ENCODE measurements around the gene CGB1. TPM values are rescaled to one million over a fixed set of nuclear protein-coding genes. Genes with fewer than 3 reads are reported as not detected.
A peak's percentile ranks its signal among the peaks of the same experiment; 100 is the strongest.

CGB1 gene
- total and polyA plus RNA-seq, 8 donors: not detected

DNA sequence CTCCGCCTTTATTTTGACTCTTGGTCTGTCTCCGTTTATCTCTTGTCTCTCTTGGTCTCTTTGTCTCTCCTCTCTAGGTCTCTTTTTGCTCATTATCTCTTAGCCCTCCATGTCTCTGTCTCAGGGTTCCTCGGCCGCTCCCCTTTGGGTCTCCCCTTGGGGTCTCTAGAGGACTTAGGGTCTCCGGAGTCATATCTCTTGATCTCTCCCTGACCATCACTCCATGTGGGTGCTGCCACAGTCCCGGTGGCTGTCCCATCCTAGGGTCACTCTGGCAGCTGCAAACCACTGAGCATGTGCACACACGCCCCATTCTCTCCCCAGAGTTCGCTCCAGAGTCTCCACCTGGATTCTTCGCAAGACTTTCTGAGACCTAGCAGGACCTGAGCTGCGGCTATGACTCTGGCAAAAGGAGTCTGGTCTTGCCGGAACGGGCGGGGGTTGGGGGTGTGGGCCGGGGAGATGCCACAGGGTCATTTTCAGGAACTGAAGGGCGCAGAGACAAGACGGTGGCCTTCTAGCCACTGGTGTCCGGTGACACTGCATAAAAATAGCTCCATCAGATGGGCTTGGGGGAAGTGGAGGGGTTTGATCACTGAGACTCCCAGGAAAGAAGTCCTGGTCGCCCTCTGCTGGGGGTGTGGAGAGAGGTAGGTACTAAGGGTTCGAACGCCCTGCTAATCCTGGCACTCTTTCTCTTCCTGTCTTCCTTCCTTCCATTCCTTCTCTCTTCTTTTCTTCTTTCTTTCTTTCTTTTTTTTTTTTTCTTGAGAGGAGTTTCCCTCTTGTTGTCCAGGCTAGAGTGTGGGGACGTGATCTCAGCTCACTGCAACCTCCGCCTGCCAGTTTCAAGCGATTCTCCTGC, 37.1 kb upstream of the CGB1 start:
- FAIRE-seq (no peak), ATAC-seq (peak; percentile 32 to 64 (median 49)), DNase-seq (no peak)
- Histone ChIP-seq H3K27ac (no peak overlapping the region), H3K9me3 (no peaks in the 10 kb centered on the region), H3K4me1 (no peaks in the 10 kb centered on the region), H3K4me3 (no peak overlapping the region), H3K36me3 (no peaks in the 10 kb centered on the region), H3K27me3 (peaks cover 0 to 16% (median 0%) of the 10 kb centered on the region in 4 donors)
- 47 to 56% methylated on average over 23 of the region's 23 CpGs for WGBS, 2 donors
- intact Hi-C loops (cut with DNase I): no loop called here
- TF ChIP-seq, protein P1, sequence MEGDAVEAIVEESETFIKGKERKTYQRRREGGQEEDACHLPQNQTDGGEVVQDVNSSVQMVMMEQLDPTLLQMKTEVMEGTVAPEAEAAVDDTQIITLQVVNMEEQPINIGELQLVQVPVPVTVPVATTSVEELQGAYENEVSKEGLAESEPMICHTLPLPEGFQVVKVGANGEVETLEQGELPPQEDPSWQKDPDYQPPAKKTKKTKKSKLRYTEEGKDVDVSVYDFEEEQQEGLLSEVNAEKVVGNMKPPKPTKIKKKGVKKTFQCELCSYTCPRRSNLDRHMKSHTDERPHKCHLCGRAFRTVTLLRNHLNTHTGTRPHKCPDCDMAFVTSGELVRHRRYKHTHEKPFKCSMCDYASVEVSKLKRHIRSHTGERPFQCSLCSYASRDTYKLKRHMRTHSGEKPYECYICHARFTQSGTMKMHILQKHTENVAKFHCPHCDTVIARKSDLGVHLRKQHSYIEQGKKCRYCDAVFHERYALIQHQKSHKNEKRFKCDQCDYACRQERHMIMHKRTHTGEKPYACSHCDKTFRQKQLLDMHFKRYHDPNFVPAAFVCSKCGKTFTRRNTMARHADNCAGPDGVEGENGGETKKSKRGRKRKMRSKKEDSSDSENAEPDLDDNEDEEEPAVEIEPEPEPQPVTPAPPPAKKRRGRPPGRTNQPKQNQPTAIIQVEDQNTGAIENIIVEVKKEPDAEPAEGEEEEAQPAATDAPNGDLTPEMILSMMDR (IDR thresholded peaks at IDR 0.05): no peak

DNA sequence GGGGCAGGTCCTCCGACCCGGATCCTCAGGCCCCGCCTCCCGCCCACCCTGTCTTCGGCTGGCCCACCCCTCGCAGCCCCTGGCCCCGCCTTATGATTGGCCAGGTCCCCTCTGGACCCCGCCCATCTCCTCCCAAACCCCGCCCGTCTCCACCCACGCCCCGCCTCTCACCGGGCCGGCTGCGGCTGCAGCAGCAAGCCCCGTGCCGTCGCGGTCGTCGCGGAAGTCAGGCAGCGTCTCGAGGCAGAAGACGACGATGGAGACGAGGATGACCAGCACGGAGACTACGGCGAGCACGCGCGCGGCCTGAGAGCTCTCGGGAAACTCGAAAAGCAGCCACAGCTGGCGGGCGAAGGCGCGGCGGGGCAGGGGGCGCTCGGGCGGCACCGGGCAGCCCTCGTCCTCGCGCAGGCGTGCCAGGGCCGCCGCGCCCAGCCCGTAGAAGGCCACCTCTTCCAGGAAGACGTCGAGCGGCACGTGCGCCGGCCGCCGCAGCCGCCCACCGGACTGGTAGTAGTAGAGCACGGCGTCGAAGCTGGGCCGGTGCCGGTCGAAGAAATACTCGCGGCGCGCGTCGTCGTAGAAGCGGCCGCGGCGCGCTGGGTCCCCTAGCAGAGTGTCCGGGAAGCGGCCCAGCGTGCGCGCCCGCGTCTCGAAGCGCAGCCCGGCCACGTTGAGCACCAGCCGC, 35.3 kb upstream of the CGB1 start:
- Histone ChIP-seq H3K27ac (no peak overlapping the region), H3K9me3 (no peaks in the 10 kb centered on the region), H3K4me3 (no peak overlapping the region), H3K27me3 (peaks cover 0 to 16% (median 0%) of the 10 kb centered on the region in 4 donors), H3K36me3 (no peaks in the 10 kb centered on the region), H3K4me1 (no peaks in the 10 kb centered on the region)
- 7 to 8% methylated on average over 60 to 93 of the region's 93 CpGs for WGBS, 2 donors
- FAIRE-seq (no peak), DNase-seq (peak in 2 of 6 donors; percentile 51 to 76), ATAC-seq (no peak)
- intact Hi-C loops (cut with DNase I): no loop called here
- TF ChIP-seq, protein P1 (IDR thresholded peaks at IDR 0.05): no peak

DNA sequence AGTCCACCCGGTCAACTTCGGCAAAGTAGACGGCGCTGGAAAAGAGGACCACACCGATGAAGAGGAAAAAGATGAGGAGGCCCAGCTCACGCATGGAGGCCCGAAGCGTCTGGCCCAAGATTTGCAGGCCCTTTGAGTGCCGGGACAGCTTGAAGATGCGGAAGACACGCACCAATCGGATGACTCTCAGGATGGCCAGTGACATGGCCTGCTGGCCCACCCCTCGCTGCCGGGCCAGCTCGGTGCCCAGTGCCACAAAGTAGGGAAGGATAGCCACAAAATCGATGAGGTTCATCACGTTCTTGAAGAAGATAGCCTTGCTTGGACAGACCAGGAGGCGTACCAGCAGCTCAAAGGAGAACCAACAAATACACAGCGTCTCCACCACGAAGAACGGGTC, 33.7 kb upstream of the CGB1 start:
- FAIRE-seq (no peak), DNase-seq (no peak), ATAC-seq (no peak)
- H3K27ac ChIP-seq: no peak overlapping the region
- H3K4me3 ChIP-seq: no peak overlapping the region
- H3K27me3 ChIP-seq: peaks cover 0 to 16% (median 0%) of the 10 kb centered on the region in 4 donors
- intact Hi-C loops (cut with DNase I): no loop called here
- H3K36me3 ChIP-seq: no peaks in the 10 kb centered on the region
- 89 to 97% methylated on average over 21 of the region's 21 CpGs for WGBS, 2 donors
- TF ChIP-seq, protein P1 (IDR thresholded peaks at IDR 0.05): no peak
- H3K4me1 ChIP-seq: no peaks in the 10 kb centered on the region
- no peaks in the 10 kb centered on the region for H3K9me3 ChIP-seq

DNA sequence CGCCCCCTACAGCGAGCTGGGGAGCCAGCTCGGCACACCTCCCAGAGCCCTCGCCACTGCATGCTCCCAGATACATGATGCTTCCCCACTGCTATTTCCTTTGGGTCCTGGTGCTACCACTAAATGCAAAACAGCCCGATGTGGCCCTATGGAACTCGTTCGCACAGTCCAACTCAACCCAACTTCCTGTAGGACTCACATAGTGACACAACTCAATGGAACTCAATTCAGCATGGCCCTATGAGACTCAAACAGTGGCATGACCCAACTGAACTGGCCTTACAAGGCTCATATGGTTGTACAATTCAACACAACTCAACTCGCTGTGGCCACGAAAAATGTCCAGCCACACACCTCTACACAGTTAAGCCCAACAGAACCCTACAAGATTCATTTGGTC, 32.3 kb upstream of the CGB1 start:
- Histone ChIP-seq H3K9me3 (no peaks in the 10 kb centered on the region), H3K4me3 (no peak overlapping the region), H3K4me1 (no peaks in the 10 kb centered on the region), H3K27me3 (peaks cover 0 to 14% (median 0%) of the 10 kb centered on the region in 4 donors), H3K36me3 (no peaks in the 10 kb centered on the region), H3K27ac (no peak overlapping the region)
- DNase-seq (no peak), ATAC-seq (no peak), FAIRE-seq (no peak)
- intact Hi-C loops (cut with DNase I): no loop called here
- WGBS, 2 donors: 85 to 90% methylated on average over 9 of the region's 9 CpGs
- TF ChIP-seq, protein P1 (IDR thresholded peaks at IDR 0.05): no peak
